ENCODE data around the gene RHBDL3.

DNA sequence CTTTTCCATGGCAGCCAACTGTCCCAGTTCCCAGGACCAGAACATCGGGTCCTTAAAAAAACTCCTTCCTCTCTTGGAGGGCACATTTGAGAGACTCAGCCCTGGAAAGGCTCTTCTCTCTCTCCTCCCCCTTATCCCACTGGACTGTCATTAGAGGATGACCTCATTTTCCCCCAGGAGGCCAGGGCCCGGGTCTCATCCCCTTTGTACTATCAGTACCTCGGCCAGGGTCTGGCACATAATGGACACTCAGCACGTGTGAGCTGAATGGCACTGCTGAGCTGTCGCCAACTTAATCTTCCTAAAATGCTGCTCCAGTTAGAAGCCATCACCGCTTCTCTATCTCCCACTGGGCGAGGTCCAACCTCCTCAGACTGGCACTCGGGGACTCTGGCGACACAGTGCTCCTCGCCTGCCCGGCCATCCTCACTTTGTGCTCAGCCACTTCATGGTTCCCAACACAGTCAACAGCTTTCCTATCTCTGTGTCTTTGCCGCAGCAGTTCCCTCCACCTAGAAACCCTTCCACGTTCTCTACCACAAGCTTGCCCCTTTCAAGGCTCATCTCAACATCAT, 3.6 kb upstream of the RHBDL3 start:
- TF ChIP-seq, protein P1, sequence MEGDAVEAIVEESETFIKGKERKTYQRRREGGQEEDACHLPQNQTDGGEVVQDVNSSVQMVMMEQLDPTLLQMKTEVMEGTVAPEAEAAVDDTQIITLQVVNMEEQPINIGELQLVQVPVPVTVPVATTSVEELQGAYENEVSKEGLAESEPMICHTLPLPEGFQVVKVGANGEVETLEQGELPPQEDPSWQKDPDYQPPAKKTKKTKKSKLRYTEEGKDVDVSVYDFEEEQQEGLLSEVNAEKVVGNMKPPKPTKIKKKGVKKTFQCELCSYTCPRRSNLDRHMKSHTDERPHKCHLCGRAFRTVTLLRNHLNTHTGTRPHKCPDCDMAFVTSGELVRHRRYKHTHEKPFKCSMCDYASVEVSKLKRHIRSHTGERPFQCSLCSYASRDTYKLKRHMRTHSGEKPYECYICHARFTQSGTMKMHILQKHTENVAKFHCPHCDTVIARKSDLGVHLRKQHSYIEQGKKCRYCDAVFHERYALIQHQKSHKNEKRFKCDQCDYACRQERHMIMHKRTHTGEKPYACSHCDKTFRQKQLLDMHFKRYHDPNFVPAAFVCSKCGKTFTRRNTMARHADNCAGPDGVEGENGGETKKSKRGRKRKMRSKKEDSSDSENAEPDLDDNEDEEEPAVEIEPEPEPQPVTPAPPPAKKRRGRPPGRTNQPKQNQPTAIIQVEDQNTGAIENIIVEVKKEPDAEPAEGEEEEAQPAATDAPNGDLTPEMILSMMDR (IDR thresholded peaks at IDR 0.05), result no peak
- TF ChIP-seq, protein P2, sequence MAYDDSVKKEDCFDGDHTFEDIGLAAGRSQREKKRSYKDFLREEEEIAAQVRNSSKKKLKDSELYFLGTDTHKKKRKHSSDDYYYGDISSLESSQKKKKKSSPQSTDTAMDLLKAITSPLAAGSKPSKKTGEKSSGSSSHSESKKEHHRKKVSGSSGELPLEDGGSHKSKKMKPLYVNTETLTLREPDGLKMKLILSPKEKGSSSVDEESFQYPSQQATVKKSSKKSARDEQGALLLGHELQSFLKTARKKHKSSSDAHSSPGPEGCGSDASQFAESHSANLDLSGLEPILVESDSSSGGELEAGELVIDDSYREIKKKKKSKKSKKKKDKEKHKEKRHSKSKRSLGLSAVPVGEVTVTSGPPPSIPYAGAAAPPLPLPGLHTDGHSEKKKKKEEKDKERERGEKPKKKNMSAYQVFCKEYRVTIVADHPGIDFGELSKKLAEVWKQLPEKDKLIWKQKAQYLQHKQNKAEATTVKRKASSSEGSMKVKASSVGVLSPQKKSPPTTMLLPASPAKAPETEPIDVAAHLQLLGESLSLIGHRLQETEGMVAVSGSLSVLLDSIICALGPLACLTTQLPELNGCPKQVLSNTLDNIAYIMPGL (CRISPR knock-in tag; IDR thresholded peaks at IDR 0.05), result no peak
- no peak for TF ChIP-seq RELA (CRISPR knock-in tag; IDR thresholded peaks at IDR 0.05; ENCODE audit: borderline replicate concordance)
- TF ChIP-seq CREM (CRISPR knock-in tag; IDR thresholded peaks at IDR 0.05), result no peak
- no peak for TF ChIP-seq ZNF121 (CRISPR knock-in tag; IDR thresholded peaks at IDR 0.05)
- TF ChIP-seq GABPB1 (CRISPR knock-in tag; IDR thresholded peaks at IDR 0.05), result no peak
- TF ChIP-seq ZNF263 (CRISPR knock-in tag; IDR thresholded peaks at IDR 0.05; ENCODE audit: low read depth), result no peak
- no peak for TF ChIP-seq JUN (CRISPR knock-in tag; IDR thresholded peaks at IDR 0.05)
- no peak for TF ChIP-seq ESRRA (CRISPR knock-in tag; IDR thresholded peaks at IDR 0.05; ENCODE audit: borderline replicate concordance)
- TF ChIP-seq ZBTB21 (CRISPR knock-in tag; IDR thresholded peaks at IDR 0.05; ENCODE audit: borderline replicate concordance), result no peak
- TF ChIP-seq ZNF232 (CRISPR knock-in tag; IDR thresholded peaks at IDR 0.05), result no peak
